BJ (cell line): ENCODE results near the gene TGFB3. TPM values are rescaled to one million over a fixed set of nuclear protein-coding genes. Genes with fewer than 3 reads are reported as not detected.

Experiments used
- CTCF ChIA-PET: fragments of 350-600 bp; formaldehyde crosslinking; extraction: SDS; loops from one replicate; lab custom pipeline; 2021; ENCODE audit warnings: antibody characterized with exemption, inconsistent platforms; lab: Yijun Ruan, JAX
- POLR2A ChIA-PET: fragments of 300-600 bp; sonication (Branson Sonifier 250); formaldehyde crosslinking; extraction: SDS; loops from one replicate; lab custom pipeline; 2021; ENCODE audit warnings: antibody characterized with exemption; lab: Charles Lee
- DNase-seq: peaks from one replicate; pipeline ENCODE4 v3.0.0-alpha.2; 2011; ENCODE audit warnings: low read depth
- H3K27me3 ChIP-seq: 2 replicates; pipeline ENCODE4 v1.6.0; 2011; ENCODE audit warnings: low read length; ENCODE audit not compliant: control insufficient read depth, insufficient read depth
- H3K36me3 ChIP-seq: 2 replicates; pipeline ENCODE4 v1.5.1; 2011; ENCODE audit warnings: low read length; ENCODE audit not compliant: control insufficient read depth, insufficient read depth
- H3K4me3 ChIP-seq: 2 replicates; pipeline ENCODE4 v1.5.1; 2011; ENCODE audit warnings: low read depth, mild to moderate bottlenecking, control low read depth, low read length
- polyA plus RNA-seq: library from polyadenylated mRNA; depleted of rRNA; stranded (reverse); fragments of >200 nt; gene quantifications from 2 replicates; pipeline ENCODE4 v1.2.3, GENCODE V29; 2011
- TF ChIP-seq, protein P1 (sequence below): IDR thresholded peaks from 2 replicates; pipeline ENCODE4 v1.5.1; 2011; ENCODE audit warnings: low read depth, mild to moderate bottlenecking, control low read depth, inconsistent platforms, low read length, moderate library complexity; ENCODE audit not compliant: insufficient read depth

The TGFB3 gene
- polyA plus RNA-seq, 1 experiment, result 6.7 TPM

DNA sequence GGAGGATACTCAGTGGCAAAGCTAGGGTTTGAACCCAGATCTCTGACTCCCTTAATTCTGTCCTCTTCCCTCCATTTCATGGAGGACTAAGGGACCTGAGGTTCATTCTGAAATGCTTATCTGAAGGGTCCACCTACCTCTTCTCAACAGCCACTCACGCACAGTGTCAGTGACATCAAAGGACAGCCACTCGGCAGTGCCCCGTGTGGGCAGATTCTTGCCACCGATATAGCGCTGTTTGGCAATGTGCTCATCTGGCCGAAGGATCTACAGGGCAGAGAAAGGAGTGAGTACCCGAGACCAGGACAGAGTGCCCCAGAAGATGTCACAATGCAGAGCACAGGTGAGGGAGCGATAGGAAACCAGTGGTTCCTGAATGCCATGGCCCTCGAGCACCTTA is 10.8 kb downstream of the TGFB3 start:
- TF ChIP-seq, protein P1, sequence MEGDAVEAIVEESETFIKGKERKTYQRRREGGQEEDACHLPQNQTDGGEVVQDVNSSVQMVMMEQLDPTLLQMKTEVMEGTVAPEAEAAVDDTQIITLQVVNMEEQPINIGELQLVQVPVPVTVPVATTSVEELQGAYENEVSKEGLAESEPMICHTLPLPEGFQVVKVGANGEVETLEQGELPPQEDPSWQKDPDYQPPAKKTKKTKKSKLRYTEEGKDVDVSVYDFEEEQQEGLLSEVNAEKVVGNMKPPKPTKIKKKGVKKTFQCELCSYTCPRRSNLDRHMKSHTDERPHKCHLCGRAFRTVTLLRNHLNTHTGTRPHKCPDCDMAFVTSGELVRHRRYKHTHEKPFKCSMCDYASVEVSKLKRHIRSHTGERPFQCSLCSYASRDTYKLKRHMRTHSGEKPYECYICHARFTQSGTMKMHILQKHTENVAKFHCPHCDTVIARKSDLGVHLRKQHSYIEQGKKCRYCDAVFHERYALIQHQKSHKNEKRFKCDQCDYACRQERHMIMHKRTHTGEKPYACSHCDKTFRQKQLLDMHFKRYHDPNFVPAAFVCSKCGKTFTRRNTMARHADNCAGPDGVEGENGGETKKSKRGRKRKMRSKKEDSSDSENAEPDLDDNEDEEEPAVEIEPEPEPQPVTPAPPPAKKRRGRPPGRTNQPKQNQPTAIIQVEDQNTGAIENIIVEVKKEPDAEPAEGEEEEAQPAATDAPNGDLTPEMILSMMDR, result no peak
- ChIA-PET POLR2A (no interaction called here), CTCF (interaction anchor here (1.3 to 2.8 kb wide), 3 partner anchors 8 to 261 kb away, joined by 3 to 15 read pairs (median 3); no protein-coding TSS in a partner anchor)

GRCh38 chr14:75969891-75970290 is 11.9 kb downstream of the TGFB3 start:
- Histone ChIP-seq H3K27me3 (peaks cover 3% of the 10 kb centered on the region), H3K36me3 (no peaks in the 10 kb centered on the region; the same call in 1 of the 2 replicates), H3K4me3 (no peak overlapping the region)
- ChIA-PET CTCF (interaction anchor here (1.1 to 2.8 kb wide), 4 partner anchors 9 to 409 kb away, joined by 3 to 15 read pairs (median 3); no protein-coding TSS in a partner anchor), POLR2A (no interaction called here)
- TF ChIP-seq, protein P1, result no peak
- no peak for DNase-seq

More for the DNA sequence above, 10.8 kb downstream of the TGFB3 start:
- Histone ChIP-seq H3K4me3 (no peak overlapping the region), H3K36me3 (no peaks in the 10 kb centered on the region; the same call in 1 of the 2 replicates), H3K27me3 (peaks cover 3% of the 10 kb centered on the region)
- DNase-seq, result no peak

- CTCF ChIA-PET, result interaction anchor here (0.6 to 2.8 kb wide), 3 partner anchors 10 to 408 kb away, joined by 3 to 15 read pairs (median 3); no protein-coding TSS in a partner anchor
- TF ChIP-seq, protein P1, result no peak
- DNase-seq, result no peak
- POLR2A ChIA-PET, result no interaction called here
- Histone ChIP-seq H3K27me3 (peaks cover 3% of the 10 kb centered on the region), H3K36me3 (no peaks in the 10 kb centered on the region; the same call in 1 of the 2 replicates), H3K4me3 (no peak overlapping the region)
These were observed 12.7 kb downstream of the TGFB3 start for GRCh38 chr14:75969126-75969525.

GRCh38 chr14:75968456-75968855 is 13.3 kb downstream of the TGFB3 start:
- TF ChIP-seq, protein P1, result no peak

GRCh38 chr14:75967866-75968265 is 13.9 kb downstream of the TGFB3 start:
- TF ChIP-seq, protein P1, result no peak
- no peak for DNase-seq
- POLR2A ChIA-PET, result no interaction called here
- CTCF ChIA-PET, result interaction anchor here (1.2 to 1.9 kb wide), 3 partner anchors 11 to 259 kb away, joined by 3 to 8 read pairs (median 5); no protein-coding TSS in a partner anchor
- no peak overlapping the region for H3K4me3 ChIP-seq
- H3K36me3 ChIP-seq, result no peaks in the 10 kb centered on the region; the same call in 1 of the 2 replicates
- H3K27me3 ChIP-seq, result peaks cover 3% of the 10 kb centered on the region

More at GRCh38 chr14:75968456-75968855, 13.3 kb downstream of the TGFB3 start:
- ChIA-PET CTCF (no interaction called here), POLR2A (no interaction called here)
- H3K27me3 ChIP-seq, result peaks cover 3% of the 10 kb centered on the region
- H3K36me3 ChIP-seq, result no peaks in the 10 kb centered on the region; the same call in 1 of the 2 replicates
- no peak for DNase-seq
- H3K4me3 ChIP-seq, result no peak overlapping the region
